Measurements from ENCODE around the gene TSPAN4.

- no peak for TF ChIP-seq CTCF (IDR thresholded peaks at IDR 0.05)
- no peak for TF ChIP-seq POLR2A (IDR thresholded peaks at IDR 0.05; ENCODE audit: low read depth)
- no peak for TF ChIP-seq POLR2AphosphoS5 (IDR thresholded peaks at IDR 0.05)
- TF ChIP-seq EP300 (IDR thresholded peaks at IDR 0.05): no peak
These were observed 26.9 kb downstream of the TSPAN4 start for GRCh38 chr11:869399-870126.

Measured in esophagus muscularis mucosa (tissue), 4 donors.